Peyer's patch (tissue), 4 donors: ENCODE data around the gene ATF2.

ENCODE experiments used
- POLR2A ChIP-seq, 2 donors: fragments of 450-650 bp; IDR thresholded peaks; one replicate each; pipeline ENCODE4 v1.5.1; 2017; ENCODE audit warnings: antibody characterized with exemption in 2 of 2, mild to moderate bottlenecking in 2 of 2, moderate library complexity in 2 of 2
- TF ChIP-seq, protein P1 (sequence below), 6 experiments: fragments of 450-650 bp in 4 of 6; fragments of 200-600 bp in 2 of 6; sonication (generic) in 1 of 6; IDR thresholded peaks; one replicate each; pipeline ENCODE4 v1.5.1; 2017 to 2019; ENCODE audit warnings: antibody characterized with exemption in 6 of 6, mild to moderate bottlenecking in 3 of 6, moderate library complexity in 1 of 6

GRCh38 chr2:175176624-175177023, 8.6 kb upstream of the ATF2 start:
- TF ChIP-seq, protein P1, sequence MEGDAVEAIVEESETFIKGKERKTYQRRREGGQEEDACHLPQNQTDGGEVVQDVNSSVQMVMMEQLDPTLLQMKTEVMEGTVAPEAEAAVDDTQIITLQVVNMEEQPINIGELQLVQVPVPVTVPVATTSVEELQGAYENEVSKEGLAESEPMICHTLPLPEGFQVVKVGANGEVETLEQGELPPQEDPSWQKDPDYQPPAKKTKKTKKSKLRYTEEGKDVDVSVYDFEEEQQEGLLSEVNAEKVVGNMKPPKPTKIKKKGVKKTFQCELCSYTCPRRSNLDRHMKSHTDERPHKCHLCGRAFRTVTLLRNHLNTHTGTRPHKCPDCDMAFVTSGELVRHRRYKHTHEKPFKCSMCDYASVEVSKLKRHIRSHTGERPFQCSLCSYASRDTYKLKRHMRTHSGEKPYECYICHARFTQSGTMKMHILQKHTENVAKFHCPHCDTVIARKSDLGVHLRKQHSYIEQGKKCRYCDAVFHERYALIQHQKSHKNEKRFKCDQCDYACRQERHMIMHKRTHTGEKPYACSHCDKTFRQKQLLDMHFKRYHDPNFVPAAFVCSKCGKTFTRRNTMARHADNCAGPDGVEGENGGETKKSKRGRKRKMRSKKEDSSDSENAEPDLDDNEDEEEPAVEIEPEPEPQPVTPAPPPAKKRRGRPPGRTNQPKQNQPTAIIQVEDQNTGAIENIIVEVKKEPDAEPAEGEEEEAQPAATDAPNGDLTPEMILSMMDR (IDR thresholded peaks at IDR 0.05): no peak
- TF ChIP-seq POLR2A (IDR thresholded peaks at IDR 0.05): no peak
